Daoy (cell line): ENCODE measurements around the gene S1PR1. TPM values are rescaled to one million over a fixed set of nuclear protein-coding genes. Genes with fewer than 3 reads are reported as not detected.
"Not testable (repeated sequence)": the region's sequence is repeated elsewhere in the genome, so short reads cannot be mapped to it uniquely, and the experiment has no call there.

Experiments
- DNase-seq: peaks from one replicate; pipeline ENCODE4 v3.0.0-alpha.2; 2015; ENCODE audit warnings: low read depth
- total RNA-seq: library from RNA; depleted of rRNA; stranded (reverse); fragments of >200 nt; shearing (Covaris generic); gene quantifications from 2 replicates; pipeline ENCODE4 v1.2.3, GENCODE V29; 2014

Gene S1PR1
- total RNA-seq, 1 experiment from 2014 or later: 0.63 TPM

DNA sequence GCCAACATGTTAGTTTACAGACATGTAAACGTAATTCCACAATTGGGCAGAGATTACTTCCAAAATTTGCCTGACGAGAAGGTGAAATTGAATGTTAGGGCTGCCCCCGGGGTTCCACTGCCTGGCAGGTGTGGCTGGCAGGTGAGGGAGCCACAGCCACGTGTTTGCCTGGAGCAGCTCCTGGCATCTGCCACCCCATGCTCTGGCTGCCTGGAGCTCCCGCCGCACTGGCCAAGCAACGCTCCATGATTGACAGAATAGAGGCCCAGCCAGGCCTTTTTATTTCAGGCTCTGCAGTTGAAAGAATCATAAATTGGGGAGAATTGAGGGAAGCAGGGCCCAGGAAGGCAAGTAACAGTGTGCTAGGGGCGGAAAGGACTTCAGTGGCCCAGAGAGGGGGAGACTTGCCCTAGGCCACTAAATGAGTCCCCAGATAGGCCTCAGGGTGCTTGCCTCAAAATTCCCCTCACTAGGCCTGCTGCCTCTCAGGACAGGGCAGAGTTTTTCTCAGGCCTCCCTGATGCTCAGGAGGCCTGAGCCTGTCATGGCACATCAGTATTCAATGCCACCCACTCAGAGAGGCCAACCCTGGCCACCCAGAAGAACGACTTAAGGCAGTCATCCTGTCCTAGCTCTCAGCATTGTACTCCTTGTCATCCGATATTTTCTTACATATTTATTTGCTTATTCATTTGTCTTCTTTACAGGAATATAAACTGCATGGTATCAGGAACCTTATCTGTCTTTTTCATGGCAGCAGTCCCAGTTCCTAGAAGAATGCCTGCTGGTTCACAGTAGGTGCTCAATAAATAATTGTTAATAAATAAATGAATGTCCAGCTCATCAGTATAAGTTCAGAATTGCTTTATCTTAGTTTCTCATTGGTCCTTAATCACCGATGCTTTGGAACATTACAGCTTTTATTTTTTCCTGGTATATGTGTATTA lies 16.6 kb upstream of the S1PR1 start:
- no peak for DNase-seq

DNA sequence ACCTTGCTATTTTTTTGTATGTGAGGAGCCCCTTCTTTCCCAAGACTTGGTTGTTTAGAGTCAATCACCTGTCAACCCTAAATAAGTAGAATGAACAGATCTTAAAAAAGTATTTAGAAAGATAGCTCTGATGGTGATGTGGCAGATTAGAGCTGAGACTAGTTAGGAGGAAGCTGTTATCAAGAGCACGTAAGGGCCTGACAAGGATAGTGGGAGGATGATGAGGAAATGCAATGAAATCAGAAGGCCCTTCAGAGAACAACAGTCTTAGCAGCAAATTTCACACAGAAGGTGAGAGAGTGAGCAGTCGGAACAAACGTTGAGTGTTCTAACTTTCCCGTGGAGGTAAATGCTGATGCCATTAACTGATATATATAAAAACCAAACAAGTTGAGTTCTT lies 15.9 kb upstream of the S1PR1 start:
- DNase-seq: no peak

DNA sequence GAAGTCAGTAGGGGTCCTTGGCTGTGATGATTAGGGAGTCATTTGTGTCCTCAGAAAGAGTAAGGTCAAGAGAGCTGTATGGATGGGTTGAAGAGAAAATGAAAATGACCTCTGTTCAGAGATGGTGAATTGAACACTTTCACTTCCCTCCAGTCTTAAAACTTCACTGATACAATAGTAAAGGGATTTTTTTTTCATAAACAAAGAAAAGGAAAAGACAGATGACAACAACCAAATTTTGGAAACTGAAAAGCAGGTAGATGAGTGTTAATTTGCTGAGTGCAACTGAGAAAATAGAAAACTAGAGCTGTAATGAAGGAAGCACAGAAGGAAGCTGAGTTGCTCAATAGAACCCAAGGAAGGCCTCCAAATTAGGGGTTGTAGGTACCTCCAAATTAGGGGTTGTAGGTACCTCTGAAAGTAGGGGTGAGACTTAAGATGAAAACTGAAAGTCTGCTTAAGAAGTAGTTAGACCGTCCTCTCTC lies 14.8 kb upstream of the S1PR1 start:
- DNase-seq: no peak

DNA sequence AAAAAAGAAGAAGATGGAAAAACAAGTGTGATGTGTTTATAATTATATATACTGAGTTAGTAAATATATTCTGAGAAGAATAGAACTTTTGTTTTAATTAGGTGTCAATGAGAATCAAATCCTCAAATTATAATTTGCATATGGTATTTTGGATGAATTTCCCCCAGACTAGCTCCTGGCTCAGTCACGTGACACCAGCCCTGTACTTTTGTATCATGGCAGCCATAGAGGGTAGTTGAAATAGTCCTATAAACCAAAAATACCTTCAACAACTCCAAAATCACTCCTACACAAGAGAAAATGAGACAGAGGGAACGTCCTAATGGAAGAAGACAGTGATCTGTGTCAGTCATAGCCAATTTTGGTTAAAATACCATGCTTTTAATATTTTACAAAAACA lies 9.0 kb upstream of the S1PR1 start:
- no peak for DNase-seq

DNA sequence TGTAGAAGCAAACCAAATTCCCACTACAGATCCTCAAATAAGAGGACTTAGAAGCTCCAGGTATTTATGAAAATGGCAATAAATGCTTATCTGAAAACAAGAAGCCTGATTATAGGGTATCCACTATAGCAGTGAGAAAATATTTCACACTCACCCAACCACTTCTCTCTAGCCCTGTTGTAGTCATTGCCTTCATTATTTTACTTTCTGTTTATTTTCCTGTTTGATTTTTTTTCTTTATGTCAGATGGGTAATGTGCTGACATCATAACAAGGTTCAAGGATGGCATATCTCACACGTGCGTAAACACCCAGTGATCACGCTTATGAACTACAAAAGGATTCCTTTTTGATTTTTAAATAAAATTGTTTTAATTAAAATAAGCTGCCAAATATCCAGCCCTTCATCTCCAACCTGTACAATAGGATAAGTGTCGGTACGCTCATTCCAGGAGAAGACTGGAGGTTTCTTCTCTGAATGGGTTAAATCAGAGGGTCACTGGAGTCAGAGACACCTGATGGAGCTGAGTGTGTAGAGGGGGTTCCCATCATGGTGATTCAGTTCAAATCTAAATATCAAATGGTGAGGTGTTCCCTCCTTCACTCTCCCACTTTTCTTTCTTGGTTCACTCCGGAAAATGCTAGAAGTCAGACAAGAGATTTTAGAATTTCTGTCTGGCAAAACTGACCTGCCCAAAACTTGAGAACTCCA lies 8.2 kb upstream of the S1PR1 start:
- no peak for DNase-seq

DNA sequence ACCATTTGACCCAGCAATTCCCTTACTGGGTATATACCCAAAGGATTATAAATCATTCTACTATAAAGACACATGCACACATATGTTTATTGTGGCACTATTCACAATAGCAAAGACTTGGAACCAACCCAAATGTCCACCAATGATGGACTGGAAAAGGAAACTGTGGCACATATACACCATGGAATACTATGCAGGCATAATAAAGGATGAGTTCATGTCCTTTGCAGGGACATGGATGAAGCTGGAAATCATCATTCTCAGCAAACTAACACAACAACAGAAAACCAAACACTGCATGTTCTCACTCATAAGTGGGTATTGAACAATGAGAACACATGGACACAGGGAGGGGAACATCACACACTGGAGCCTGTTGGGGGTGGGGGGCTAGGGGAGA lies 4.6 kb upstream of the S1PR1 start:
- not testable (repeated sequence) for DNase-seq

DNA sequence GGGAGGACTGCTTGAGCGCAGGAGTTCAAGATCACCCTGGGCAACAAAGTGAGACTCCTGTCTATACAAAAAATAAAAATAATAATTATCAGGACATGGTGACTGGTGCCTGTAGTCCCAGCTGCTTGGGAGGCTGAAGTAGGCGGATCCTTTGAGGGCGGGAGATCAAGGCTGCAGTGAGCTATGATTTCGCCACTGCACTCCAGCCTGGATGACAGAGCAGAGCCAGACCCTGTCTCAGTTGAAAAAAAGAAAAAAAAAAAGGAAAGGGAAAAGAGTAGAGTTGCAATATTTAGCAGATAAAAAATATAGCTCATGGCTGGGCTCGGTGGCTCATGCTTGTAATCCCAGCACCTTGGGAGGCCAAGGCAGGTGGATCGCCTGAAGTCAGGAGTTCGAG lies 3.3 kb upstream of the S1PR1 start:
- DNase-seq: no peak

DNA sequence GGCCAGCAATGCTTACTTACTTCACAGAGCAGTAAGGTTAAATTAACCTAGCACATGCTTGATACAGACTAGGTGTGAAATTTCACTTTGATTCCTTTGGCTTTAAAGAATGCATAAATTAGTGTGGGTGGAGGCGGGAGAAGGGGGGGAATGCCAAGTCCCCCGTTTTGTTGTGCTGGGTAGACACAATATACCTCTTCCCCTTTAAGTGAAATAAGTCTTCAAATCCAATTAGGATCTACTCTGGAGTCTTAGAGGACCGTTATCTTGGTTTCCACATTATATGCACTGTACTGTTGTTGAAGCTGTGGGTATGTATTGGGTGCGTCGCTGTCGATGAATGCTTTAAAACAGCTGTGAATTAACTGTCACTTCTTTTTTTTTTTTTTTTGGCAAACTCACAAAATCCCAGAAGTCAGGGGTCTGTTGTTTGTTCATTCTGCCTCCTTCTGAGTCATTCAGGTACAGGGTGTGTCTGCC lies 1.6 kb upstream of the S1PR1 start:
- DNase-seq: no peak

DNA sequence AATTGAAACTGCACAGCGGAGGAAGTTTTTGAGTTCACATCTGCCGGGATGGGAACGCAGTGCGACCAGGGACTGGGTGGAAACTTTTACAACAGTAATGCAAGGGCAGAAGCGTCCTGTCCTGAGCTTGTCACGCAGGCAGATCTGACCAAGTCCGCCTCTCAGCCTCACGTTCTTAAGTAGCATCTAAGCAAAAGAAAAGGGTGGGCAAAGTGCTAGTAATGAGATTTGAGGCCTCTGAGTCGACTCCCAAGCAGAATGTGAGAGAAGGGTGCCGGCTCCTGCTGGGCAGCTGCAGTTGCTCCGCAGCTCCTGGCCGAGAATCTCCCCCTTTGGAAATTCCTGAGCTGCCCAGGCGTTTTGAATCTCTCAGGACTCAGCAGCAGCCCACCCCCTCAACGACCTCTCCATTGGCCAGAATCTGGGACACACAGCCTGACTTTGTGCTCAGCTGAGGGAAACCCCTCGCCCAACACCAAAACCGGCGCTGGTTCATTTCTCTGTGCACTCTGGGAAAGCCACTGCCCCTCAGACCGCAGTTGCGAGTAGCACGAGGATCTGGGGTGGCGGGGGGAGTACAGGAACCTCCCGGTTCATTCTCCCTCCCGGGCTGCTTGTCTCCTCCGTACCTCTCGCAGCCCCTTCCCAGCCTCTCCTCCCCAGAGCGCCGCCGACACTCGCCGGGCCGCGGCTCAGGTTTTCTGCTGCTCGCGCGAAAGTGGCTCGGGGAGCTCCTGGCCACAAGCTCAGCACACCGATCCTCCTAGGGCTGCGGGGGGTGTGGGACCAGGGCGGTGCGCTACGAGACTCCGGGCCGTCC lies 913 bp upstream of the S1PR1 start:
- DNase-seq: peak; percentile 47

DNA sequence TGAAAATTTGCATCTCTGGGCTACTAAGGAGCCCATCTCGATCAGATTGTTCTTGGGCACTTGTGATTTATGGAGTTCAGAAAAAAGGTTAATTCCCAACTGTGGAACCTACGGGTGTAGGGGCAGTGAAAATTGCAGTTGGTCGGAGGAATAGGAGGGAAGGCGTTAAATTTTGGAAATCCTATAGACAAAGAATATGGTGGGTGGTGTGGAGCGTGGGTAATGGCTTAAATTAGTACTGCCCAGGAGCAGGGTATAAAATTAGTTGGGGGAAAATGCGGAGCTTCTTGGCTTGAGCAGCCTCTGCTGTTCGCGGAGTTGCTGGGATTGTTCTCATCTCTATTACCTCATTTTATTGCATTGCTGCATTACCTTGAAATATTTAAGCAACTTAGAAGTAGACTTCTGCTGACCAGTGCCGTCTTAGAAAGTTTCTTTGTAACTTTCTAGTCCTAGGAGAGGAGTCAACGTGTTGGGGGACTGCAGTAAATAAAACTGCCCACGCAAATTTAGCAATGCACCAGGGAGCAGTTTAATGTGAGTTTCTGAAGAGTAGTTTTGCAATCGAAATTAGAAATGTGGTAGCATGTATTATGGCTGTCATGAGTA lies 514 bp downstream of the S1PR1 start:
- DNase-seq: peak; percentile 45

DNA sequence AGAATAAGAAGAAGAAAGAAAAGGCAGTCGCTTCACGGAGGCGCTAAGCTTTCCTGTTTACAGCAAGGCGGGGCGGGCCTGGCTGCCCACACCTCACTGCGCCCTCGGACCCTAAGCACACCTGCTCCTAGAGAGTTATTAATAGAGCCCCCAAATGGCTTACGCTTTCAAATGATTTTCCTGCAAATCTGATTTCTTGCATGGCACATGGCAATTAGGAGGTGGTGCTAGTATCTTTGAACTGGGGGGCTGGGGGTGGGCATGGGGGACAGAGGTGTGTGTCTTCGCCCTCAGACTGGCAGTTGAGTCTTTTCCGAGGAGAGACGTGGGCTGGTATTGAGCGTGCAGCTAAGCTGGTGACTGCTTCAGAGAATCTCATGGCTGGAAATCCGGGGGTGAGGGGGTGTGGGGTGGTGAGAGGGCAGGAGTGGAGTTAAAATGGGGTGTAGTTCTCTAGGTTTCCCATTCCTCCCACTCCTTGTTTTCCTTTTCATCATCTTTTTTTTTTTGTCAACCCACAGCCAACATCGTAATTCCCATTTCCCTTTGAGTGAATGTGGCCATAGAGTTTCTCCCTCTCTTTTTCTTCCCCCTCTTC lies 1.3 kb downstream of the S1PR1 start:
- DNase-seq: no peak

DNA sequence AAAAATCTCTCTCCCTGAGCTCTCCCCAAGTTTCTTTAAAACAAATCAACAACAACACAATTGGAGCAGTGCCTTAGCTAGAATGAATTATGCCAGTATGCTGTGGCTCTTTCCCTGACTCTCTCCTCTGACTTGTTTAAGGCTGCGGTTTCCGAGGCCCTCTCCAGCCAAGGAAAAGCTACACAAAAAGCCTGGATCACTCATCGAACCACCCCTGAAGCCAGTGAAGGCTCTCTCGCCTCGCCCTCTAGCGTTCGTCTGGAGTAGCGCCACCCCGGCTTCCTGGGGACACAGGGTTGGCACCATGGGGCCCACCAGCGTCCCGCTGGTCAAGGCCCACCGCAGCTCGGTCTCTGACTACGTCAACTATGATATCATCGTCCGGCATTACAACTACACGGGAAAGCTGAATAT lies 1.9 kb downstream of the S1PR1 start:
- DNase-seq: peak; percentile 95

DNA sequence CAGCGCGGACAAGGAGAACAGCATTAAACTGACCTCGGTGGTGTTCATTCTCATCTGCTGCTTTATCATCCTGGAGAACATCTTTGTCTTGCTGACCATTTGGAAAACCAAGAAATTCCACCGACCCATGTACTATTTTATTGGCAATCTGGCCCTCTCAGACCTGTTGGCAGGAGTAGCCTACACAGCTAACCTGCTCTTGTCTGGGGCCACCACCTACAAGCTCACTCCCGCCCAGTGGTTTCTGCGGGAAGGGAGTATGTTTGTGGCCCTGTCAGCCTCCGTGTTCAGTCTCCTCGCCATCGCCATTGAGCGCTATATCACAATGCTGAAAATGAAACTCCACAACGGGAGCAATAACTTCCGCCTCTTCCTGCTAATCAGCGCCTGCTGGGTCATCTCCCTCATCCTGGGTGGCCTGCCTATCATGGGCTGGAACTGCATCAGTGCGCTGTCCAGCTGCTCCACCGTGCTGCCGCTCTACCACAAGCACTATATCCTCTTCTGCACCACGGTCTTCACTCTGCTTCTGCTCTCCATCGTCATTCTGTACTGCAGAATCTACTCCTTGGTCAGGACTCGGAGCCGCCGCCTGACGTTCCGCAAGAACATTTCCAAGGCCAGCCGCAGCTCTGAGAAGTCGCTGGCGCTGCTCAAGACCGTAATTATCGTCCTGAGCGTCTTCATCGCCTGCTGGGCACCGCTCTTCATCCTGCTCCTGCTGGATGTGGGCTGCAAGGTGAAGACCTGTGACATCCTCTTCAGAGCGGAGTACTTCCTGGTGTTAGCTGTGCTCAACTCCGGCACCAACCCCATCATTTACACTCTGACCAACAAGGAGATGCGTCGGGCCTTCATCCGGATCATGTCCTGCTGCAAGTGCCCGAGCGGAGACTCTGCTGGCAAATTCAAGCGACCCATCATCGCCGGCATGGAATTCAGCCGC lies 2.5 kb downstream of the S1PR1 start:
- DNase-seq: no peak

DNA sequence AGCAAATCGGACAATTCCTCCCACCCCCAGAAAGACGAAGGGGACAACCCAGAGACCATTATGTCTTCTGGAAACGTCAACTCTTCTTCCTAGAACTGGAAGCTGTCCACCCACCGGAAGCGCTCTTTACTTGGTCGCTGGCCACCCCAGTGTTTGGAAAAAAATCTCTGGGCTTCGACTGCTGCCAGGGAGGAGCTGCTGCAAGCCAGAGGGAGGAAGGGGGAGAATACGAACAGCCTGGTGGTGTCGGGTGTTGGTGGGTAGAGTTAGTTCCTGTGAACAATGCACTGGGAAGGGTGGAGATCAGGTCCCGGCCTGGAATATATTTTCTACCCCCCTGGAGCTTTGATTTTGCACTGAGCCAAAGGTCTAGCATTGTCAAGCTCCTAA lies 3.2 kb downstream of the S1PR1 start:
- DNase-seq: no peak

DNA sequence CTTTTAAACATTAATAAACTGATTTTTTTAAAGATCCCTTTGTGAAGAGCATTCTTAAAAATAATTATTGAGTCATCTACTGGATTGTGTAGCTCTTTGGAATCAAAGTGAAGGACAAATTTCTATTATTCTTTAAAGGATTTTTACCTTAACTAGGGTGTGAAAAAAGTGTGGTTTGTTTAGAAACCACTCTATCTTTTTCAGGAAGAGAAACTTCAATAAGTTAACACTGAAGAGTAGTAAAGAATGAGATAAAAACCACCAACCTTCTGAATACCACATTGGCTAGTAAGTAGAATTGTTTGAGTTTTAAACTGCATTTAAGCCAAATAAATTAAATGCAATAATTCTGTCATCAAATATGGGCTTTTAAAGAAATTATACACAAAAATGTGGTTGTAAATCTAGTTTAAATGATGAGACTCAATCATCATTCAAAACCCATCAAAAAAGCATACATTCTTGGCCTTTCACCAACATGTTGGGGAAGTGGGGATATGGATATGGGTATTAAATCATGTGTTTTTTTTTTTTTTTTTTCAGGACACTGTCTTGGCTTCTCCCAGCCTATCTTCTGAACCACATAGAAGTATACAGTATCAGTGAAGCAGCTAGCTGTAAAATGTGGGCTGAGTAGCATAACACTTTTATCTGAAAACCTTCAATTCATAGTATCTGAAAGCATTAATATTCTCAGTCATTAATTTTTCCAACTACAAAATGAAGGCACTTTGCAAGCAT lies 4.8 kb downstream of the S1PR1 start:
- DNase-seq: no peak

DNA sequence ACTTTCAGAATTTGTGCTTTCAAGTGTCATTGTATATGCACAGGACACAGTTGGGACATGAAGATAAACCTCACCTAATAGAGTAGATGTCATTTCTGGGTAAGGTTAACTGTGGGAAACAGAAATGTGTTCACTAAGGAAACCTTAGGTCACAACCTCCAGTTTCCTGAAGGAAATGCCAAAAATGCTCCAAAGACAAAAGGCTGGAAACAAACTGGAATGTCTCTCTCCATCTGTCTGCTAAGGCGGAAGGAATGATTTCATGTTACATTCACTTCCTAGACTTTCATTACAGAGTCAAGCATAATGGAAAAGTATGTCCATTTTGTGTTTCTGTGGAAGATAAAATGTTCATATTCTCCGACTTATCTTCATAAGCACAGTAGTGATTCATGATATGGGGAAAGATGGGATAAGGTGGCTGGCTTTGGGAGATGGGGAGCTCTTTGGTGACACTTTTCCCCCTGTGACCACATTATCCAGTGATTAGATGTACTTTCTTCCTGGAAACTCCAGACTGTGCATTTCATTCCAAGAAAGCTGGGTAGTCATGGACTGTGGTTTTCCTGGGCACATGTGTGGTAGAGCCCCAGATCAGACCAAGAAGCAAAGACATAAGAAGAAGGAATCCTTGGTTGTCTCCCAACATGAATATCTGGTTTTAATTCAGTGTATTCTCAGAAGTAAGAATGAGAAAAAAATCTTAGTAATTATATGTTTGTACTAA lies 5.7 kb downstream of the S1PR1 start:
- no peak for DNase-seq

DNA sequence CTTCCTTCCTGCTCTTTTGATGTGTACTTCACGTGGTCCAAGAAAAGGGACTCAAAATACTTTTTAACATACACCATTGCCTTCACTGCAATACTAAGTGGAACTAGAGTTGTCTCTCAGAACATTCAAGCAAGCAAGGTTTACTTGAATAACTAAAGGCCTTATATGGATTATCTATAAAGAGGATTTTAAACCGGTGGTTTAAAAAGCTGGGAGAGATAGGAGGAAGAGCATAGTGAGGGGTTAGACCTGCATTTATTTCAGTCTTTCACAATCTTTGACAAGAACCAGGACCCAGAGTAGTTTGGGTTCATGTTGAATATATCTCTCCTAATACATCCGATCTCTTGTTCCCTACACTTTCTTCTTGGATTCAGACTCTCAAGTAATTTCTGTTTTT lies 6.9 kb downstream of the S1PR1 start:
- no peak for DNase-seq

DNA sequence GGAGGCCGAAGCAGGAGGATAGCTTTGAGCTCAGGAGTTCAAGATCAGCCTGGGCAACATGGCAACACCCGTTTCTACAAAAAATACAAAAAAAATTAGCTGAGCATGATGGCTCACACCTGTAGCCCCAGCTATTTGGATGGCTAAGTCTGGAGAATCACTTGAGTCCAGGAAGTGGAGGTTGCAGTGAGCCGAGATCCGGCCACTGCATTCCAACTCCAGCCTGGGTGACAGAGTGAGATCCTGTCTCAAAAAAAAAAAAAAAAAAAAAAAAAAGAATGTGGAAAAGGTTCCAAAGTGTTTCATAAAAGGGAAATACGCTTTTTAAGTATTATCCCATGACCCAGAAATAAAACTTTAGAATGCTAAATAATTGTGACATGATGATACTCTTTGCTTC lies 8.0 kb downstream of the S1PR1 start:
- DNase-seq: no peak
